ENCODE results near the gene VSTM2L.

The VSTM2L gene

GRCh38 chr20:37936041-37936440 lies 33.1 kb downstream of the VSTM2L start:
- no peak for DNase-seq (ENCODE audit: low read depth in 4 of 4, low spot score in 1 of 4)

DNA sequence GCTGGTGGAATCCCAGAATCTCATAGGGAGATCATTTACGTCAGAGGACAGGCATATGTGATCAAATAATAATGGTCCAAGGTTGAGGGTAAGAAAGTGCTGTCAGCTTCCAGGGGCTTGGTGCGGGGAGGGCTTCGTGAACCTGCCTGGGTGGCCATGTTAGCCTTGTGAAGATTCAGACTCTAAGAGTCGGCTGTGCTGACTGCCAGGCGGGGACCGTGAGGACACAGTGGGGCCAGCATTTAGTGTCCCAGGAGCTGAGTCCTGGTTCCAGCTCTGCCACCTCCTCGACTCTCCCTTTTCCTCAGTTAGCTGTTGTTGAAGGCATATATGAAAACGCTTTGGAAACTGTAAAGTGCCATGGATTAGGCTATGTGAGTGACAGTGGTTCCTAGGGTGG lies 33.5 kb downstream of the VSTM2L start:
- no peak for DNase-seq (ENCODE audit: low read depth in 4 of 4, low spot score in 1 of 4)

GRCh38 chr20:37937686-37938085 lies 34.8 kb downstream of the VSTM2L start:
- no peak for DNase-seq (ENCODE audit: low read depth in 4 of 4, low spot score in 1 of 4)

- no peak for DNase-seq (ENCODE audit: low read depth in 4 of 4, low spot score in 1 of 4)
Observed at GRCh38 chr20:37938181-37938750, 35.3 kb downstream of the VSTM2L start.

DNA sequence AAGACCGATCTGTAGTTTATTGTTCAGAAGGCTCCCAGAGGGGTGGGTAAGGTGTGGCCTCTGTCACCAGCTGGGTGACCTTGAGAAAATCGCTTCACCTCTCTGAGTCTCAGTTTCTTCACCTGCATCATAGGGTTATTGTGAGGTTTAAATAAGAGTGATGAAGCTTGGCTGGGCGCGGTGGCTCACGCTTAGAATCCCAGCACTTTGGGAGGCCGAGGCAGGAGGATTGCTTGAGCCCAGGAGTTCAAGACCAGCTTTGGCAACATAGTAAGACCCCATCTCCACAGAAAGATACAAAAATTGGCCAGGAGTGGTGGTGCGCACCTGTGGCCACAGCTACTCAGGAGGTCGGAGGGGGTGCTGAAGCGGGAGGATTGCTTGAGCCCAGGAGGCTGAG lies 36.0 kb downstream of the VSTM2L start:
- no peak for DNase-seq (ENCODE audit: low read depth in 4 of 4, low spot score in 1 of 4)

DNA sequence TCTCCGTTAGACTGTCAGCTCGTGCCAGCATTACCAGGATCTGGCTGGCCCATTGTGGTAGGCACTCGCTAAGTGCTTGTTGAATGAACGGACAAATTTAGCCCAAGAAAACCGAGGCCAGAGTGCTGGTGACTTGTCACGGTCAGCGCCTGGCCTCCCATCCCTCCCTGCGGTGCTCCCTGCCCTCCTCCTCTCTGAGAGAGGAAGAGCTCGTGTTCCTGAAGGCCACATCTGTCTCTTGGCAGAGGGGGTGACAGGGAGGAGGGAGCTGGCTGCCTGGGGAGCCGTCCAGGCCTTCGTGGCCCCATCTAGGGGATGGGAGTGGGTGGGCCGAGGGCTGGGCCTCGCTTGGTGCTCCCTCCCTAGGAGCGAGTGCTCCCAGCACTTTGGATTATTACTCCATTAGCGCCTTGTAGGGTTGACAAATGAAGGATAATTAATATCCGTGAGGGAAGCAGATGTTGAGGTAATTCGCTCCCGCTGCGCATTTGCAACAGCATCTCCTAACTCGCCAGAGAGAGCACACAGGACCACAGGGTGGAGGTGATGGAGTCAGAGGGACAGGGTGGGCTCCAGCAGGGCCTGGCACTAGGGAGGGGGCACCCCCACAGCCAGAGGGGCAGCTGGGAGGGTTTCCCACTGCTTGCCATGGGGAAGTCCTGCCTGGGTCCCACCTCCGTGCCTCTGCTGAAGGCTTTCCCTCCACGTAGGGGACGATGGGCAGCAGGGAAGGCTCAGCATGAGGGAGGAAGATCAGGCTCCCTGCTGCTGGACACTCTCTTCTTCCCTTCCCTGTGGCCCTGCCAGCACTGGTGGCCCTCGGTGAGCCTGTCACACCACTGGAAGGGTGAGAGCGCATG lies 37.0 kb downstream of the VSTM2L start:
- DNase-seq (ENCODE audit: low read depth in 4 of 4, low spot score in 1 of 4), result no peak

GRCh38 chr20:37940858-37941257 lies 37.9 kb downstream of the VSTM2L start:
- DNase-seq (ENCODE audit: low read depth in 4 of 4, low spot score in 1 of 4), result no peak

DNA sequence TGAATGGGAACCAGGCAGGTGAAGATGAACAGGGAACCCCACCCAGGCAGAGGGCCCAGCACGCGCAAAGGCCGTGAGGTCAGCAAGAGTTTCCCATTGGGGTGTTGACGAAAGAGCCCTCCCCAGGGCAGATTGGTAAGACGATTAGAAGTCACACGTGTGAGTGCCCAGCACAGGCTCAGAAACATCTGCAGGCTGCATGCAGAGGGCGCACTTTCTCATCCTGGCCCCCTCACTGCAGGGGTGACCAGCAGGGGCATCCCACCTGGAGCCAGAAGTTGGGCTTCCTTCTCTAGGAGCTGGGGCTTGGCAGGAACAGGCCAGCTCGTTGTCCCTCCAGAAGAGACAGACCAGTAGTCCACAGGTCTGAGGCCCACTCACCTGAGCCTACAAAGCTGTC lies 38.4 kb downstream of the VSTM2L start:
- no peak for DNase-seq (ENCODE audit: low read depth in 4 of 4, low spot score in 1 of 4)

DNA sequence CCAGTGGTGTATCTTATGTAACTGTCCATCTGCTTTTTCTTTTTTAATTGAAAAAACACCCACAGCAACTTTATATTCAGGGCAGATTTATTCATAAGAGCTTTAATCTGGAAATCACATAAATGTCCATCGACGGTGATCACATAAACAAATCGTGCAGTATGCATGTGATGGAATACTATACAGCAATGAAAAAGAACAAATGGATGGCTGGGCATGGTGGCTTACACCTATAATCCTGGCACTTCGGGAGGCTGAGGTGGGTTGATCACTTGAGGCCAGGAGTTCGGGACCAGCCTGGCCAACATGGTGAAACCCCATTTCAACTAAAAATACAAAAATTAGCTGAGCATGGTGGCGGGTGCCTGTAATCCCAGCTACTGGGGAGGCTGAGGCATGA lies 39.1 kb downstream of the VSTM2L start:
- DNase-seq (ENCODE audit: low read depth in 4 of 4, low spot score in 1 of 4), result no peak

DNA sequence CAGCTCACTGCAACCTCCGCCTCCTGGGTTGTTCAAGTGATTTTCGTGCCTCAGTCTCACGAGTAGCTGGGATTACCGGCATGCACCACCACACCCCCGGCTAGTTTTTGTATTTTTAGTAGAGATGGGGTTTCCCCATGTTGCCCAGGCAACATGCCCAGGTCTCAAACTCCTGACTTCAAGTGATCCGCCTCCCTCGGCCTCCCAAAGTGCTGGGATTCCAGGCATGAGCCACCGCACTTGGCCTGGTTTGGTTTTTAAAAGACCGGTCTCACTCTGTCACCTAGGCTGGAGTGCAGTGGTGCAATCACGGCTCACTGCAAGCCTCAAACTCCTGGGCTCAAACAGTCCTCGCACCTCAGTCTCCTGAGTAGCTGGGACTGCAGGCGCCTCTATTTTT lies 40.1 kb downstream of the VSTM2L start:
- DNase-seq (ENCODE audit: low read depth in 4 of 4, low spot score in 1 of 4), result no peak

- no peak for DNase-seq (ENCODE audit: low read depth in 4 of 4, low spot score in 1 of 4)
Observed at GRCh38 chr20:37943501-37944455, 40.9 kb downstream of the VSTM2L start.

DNA sequence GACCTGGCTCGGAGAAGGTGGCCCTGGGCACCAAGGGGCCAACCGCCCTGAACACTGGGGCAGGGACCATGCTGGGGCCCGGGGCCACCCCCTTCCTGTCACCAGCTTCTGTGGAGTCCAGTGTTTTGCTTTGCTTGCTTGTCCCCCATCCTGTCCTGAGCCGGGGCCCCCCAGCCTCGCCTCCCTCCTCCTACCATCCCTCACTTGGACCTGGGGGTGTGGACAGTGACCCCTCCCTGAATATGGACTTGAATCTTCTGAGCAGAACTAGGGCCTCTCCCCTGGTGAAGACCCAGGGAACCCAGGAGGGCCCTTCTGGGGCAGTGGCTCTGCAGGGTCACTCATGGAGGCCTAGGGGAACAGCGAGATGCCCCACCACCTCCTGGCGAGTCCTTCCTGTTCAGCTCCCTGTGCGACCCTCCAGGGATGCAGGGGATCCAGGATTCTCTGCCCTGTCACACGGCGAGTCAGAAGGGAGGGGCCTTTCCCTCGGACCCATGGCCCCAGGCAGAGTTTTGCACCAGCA lies 41.6 kb downstream of the VSTM2L start:
- DNase-seq (ENCODE audit: low read depth in 4 of 4, low spot score in 1 of 4), result no peak

DNA sequence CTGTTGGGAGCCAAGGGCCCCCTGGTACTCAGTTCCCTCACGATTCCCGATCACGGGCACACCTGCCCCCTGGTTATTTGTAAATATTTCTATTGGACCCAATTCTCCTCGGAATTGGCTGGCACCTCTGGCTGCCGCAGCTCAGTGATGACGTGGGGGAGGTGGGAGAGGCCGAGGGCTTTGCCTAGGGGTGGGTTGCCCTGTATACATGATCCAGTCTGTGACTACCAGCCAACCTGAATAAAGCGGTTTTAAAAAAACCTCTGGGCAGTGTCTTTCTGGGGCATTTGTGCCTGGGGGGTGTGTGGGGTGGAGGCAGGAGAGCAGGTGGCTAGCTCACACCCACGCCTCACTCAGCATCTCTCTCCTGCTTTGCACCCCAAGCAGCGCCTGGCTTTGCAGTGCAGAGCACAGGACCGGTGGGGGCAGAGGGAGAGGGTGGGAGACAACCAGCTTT lies 42.2 kb downstream of the VSTM2L start:
- no peak for DNase-seq (ENCODE audit: low read depth in 4 of 4, low spot score in 1 of 4)

DNA sequence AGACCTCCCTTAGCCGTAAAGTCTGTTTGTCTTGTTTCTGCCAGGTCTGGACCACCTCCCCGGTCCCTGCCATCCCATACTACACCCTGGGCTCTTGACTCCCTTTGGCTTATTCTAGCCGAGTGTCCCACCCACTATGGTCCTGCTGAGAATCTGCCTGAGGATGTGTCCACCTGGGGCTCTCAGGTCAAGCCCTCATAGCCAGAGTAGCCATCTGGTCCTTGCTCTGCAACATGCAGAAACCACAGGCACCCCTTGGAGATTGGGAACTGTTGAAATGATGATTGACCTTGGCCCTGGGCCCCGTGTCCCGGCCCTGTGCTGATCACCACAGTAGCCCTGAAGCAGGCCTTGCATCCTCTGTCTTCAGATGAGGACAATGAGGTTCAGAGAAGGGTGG lies 44.0 kb downstream of the VSTM2L start:
- DNase-seq (ENCODE audit: low read depth in 4 of 4, low spot score in 1 of 4), result no peak

- no peak for DNase-seq (ENCODE audit: low read depth in 4 of 4, low spot score in 1 of 4)
Observed at GRCh38 chr20:37947943-37948342, 45.0 kb downstream of the VSTM2L start.

GRCh38 chr20:37948956-37949355 lies 46.0 kb downstream of the VSTM2L start:
- no peak for DNase-seq (ENCODE audit: low read depth in 4 of 4, low spot score in 1 of 4)

DNA sequence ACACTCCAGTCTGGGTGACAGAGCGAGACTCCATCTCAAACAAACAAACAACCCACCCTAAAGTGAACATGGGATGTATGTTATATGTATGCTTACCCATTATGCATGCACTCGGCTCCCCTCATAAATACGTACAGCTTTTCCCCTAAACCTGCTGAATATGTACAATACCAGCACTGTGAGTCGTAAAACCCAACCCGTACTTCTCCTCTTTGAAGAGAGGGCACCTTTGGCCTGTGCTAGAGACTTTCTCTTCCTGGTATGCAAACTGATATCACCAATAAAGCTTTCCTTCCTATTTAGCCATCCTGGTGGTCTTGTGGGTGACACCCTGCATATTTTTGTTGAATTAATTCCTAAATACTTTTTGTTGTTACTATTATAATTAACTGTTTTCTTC lies 51.3 kb downstream of the VSTM2L start:
- no peak for DNase-seq (ENCODE audit: low read depth in 4 of 4, low spot score in 1 of 4)

DNA sequence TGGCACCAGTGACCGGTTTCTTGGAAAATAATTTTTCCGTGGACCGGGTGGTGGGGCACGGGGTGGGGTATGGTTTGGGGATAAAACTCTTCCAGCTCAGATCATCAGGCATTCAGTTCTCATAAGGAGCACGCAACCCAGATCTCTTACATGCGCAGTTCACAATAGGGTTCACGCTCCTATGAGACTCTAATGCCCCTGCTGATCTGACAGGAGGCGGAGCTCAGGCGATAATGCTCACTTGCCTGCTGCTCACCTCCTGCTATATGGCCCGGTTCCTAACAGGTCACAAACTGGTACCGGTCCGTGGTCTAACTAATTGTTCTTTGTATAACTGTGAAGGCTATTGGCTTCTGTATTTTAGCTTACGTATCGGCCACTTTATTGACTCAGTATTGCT lies 51.7 kb downstream of the VSTM2L start:
- no peak for DNase-seq (ENCODE audit: low read depth in 4 of 4, low spot score in 1 of 4)

GRCh38 chr20:37955511-37955910 lies 52.6 kb downstream of the VSTM2L start:
- DNase-seq (ENCODE audit: low read depth in 4 of 4, low spot score in 1 of 4), result no peak

DNA sequence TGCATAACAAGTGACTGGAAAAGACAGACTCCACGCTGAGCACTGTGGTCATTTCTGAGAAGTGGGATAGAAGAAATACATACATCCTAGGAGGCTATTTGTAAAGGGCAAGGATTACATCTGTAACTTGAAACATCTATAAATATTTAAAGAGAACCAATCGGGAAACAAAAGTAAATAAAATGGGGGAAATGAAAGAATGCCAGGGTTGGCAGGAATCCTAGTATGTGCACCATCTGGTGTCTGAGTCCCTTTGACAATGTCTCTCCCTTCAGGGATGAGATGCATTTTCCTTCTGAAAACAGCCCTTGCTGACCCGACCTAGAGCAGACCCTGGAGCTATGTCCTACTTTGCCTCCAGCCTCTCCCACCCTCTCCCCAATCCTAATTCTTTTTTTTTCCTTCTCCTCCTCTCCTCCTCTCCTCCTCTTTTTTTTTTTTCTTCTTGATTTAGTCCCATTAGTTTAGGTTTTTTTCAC lies 53.2 kb downstream of the VSTM2L start:
- DNase-seq (ENCODE audit: low read depth in 4 of 4, low spot score in 1 of 4), result no peak

DNA sequence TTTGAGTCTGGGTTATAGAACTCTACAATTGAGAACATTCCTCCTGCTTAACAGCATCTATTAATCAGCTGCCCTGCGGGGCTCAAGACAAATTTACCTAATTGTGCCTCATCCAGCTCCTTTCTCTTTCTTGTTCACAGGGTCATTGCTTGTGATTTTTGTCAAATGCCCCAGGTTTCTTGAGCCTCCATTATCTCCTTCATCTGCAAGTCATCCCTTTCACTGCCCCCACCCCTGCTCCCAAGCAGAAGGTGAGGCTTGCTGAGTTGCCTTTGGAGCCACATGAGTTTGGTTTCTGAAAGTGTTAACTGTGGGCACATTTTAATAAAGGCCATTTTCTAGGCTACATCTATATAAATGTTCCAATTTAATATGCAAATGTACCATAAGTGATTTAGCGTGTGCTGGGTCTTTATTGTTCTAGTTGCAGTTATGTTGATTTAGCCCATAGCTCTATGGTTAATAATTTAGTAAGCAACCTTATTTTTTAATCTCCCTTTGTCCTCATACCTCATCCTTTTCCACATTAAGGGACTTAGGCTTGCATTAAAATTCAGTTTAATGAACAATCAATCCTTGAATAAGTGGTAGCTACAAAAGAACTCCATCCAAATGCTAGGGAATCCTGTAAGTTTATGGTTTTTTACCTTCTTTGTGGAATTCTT lies 56.1 kb downstream of the VSTM2L start:
- DNase-seq (ENCODE audit: low read depth in 4 of 4, low spot score in 1 of 4), result no peak
